ENCODE results near the gene GSTM3. TPM values are rescaled to one million over a fixed set of nuclear protein-coding genes. Genes with fewer than 3 reads are reported as not detected.
"Not testable (repeated sequence)": the region's sequence is repeated elsewhere in the genome, so short reads cannot be mapped to it uniquely, and the experiment has no call there.

GSTM3 gene
- total RNA-seq, 1 experiment from 2014 or later = 2.2 TPM

DNA sequence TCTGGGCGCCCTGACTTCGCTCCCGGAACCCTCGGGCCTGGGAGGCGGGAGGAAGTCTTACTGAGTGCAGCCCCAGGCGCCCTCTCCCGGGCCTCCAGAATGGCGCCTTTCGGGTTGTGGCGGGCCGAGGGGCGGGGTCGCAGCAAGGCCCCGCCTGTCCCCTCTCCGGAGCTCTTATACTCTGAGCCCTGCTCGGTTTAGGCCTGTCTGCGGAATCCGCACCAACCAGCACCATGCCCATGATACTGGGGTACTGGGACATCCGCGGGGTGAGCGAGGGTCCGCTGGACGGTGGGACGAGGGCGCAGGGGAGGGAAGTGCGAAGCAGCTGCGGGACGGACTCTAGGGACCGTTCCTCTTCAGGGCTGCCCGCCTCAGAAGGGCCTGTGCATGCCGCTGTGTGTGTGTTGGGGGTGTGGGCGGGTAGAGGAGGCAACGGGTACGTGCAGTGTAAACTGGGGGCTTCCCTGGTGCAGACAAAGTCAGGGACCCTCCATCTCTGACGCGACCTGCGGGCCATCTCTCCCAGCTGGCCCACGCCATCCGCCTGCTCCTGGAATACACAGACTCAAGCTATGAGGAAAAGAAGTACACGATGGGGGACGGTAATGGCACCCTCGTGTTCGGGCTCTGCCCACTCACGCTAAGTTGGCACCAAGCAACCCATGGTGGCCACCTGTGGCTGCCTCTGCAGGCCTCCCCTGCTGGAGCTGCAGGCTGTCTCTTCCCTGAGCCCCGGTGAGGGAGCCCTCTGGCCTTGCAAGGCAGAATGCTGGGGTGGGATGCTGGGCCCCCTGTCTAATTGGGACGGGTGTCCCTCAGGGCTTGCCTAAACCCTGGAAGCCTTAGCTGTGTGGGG, 53.0 kb downstream of the GSTM3 start, which contains the start of gene GSTM1 (continued):
- TF ChIP-seq, protein P1, sequence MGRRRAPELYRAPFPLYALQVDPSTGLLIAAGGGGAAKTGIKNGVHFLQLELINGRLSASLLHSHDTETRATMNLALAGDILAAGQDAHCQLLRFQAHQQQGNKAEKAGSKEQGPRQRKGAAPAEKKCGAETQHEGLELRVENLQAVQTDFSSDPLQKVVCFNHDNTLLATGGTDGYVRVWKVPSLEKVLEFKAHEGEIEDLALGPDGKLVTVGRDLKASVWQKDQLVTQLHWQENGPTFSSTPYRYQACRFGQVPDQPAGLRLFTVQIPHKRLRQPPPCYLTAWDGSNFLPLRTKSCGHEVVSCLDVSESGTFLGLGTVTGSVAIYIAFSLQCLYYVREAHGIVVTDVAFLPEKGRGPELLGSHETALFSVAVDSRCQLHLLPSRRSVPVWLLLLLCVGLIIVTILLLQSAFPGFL (CRISPR knock-in tag; IDR thresholded peaks at IDR 0.05; ENCODE audit: borderline replicate concordance) = no peak
- TF ChIP-seq, protein P2, sequence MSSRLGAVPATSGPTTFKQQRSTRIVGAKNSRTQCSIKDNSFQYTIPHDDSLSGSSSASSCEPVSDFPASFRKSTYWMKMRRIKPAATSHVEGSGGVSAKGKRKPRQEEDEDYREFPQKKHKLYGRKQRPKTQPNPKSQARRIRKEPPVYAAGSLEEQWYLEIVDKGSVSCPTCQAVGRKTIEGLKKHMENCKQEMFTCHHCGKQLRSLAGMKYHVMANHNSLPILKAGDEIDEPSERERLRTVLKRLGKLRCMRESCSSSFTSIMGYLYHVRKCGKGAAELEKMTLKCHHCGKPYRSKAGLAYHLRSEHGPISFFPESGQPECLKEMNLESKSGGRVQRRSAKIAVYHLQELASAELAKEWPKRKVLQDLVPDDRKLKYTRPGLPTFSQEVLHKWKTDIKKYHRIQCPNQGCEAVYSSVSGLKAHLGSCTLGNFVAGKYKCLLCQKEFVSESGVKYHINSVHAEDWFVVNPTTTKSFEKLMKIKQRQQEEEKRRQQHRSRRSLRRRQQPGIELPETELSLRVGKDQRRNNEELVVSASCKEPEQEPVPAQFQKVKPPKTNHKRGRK (CRISPR knock-in tag; IDR thresholded peaks at IDR 0.05; ENCODE audit: borderline replicate concordance) = no peak
- TF ChIP-seq FOXJ3 (CRISPR knock-in tag; IDR thresholded peaks at IDR 0.05; ENCODE audit: borderline replicate concordance) (no peak), GABPB1 (CRISPR knock-in tag; IDR thresholded peaks at IDR 0.05) (no peak)
- TF ChIP-seq, protein P3, sequence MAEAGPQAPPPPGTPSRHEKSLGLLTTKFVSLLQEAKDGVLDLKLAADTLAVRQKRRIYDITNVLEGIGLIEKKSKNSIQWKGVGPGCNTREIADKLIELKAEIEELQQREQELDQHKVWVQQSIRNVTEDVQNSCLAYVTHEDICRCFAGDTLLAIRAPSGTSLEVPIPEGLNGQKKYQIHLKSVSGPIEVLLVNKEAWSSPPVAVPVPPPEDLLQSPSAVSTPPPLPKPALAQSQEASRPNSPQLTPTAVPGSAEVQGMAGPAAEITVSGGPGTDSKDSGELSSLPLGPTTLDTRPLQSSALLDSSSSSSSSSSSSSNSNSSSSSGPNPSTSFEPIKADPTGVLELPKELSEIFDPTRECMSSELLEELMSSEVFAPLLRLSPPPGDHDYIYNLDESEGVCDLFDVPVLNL (CRISPR knock-in tag; IDR thresholded peaks at IDR 0.05; ENCODE audit: borderline replicate concordance, low read depth) = no peak
- TF ChIP-seq, protein P4, sequence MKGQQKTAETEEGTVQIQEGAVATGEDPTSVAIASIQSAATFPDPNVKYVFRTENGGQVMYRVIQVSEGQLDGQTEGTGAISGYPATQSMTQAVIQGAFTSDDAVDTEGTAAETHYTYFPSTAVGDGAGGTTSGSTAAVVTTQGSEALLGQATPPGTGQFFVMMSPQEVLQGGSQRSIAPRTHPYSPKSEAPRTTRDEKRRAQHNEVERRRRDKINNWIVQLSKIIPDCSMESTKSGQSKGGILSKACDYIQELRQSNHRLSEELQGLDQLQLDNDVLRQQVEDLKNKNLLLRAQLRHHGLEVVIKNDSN (CRISPR knock-in tag; IDR thresholded peaks at IDR 0.05) = no peak
- TF ChIP-seq, protein P5, sequence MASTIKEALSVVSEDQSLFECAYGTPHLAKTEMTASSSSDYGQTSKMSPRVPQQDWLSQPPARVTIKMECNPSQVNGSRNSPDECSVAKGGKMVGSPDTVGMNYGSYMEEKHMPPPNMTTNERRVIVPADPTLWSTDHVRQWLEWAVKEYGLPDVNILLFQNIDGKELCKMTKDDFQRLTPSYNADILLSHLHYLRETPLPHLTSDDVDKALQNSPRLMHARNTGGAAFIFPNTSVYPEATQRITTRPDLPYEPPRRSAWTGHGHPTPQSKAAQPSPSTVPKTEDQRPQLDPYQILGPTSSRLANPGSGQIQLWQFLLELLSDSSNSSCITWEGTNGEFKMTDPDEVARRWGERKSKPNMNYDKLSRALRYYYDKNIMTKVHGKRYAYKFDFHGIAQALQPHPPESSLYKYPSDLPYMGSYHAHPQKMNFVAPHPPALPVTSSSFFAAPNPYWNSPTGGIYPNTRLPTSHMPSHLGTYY (CRISPR knock-in tag; IDR thresholded peaks at IDR 0.05) = no peak
- TF ChIP-seq, protein P6, sequence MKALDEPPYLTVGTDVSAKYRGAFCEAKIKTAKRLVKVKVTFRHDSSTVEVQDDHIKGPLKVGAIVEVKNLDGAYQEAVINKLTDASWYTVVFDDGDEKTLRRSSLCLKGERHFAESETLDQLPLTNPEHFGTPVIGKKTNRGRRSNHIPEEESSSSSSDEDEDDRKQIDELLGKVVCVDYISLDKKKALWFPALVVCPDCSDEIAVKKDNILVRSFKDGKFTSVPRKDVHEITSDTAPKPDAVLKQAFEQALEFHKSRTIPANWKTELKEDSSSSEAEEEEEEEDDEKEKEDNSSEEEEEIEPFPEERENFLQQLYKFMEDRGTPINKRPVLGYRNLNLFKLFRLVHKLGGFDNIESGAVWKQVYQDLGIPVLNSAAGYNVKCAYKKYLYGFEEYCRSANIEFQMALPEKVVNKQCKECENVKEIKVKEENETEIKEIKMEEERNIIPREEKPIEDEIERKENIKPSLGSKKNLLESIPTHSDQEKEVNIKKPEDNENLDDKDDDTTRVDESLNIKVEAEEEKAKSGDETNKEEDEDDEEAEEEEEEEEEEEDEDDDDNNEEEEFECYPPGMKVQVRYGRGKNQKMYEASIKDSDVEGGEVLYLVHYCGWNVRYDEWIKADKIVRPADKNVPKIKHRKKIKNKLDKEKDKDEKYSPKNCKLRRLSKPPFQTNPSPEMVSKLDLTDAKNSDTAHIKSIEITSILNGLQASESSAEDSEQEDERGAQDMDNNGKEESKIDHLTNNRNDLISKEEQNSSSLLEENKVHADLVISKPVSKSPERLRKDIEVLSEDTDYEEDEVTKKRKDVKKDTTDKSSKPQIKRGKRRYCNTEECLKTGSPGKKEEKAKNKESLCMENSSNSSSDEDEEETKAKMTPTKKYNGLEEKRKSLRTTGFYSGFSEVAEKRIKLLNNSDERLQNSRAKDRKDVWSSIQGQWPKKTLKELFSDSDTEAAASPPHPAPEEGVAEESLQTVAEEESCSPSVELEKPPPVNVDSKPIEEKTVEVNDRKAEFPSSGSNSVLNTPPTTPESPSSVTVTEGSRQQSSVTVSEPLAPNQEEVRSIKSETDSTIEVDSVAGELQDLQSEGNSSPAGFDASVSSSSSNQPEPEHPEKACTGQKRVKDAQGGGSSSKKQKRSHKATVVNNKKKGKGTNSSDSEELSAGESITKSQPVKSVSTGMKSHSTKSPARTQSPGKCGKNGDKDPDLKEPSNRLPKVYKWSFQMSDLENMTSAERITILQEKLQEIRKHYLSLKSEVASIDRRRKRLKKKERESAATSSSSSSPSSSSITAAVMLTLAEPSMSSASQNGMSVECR (CRISPR knock-in tag; IDR thresholded peaks at IDR 0.05; ENCODE audit: borderline replicate concordance) = no peak

DNA sequence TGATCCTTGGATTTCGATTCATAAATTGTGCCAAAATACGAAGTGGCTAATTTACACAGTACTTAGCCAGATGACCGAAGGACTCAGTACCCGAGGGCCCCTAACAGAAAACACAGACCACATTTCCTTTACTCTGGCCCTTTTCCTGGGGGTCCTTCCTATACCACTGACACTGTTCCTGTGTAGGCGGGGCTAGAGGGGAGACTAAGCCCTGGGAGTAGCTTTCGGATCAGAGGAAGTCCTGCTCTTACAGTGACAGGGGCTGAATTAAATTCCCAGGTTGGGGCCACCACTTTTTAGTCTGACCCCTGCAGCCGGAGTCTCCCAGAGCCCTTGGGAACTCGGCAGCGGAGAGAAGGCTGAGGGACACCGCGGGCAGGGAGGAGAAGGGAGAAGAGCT, 53.7 kb downstream of the GSTM3 start:
- H3K9me3 Mint-ChIP-seq; DNase-seq (ENCODE audit: low spot score); POLR2A ChIA-PET; H3K4me3 Mint-ChIP-seq; CTCF ChIA-PET; ATAC-seq; H3K27me3 Mint-ChIP-seq (ENCODE audit: low read depth); H3K4me1 Mint-ChIP-seq; H3K36me3 Mint-ChIP-seq; H3K27ac Mint-ChIP-seq: not testable (repeated sequence)

DNA sequence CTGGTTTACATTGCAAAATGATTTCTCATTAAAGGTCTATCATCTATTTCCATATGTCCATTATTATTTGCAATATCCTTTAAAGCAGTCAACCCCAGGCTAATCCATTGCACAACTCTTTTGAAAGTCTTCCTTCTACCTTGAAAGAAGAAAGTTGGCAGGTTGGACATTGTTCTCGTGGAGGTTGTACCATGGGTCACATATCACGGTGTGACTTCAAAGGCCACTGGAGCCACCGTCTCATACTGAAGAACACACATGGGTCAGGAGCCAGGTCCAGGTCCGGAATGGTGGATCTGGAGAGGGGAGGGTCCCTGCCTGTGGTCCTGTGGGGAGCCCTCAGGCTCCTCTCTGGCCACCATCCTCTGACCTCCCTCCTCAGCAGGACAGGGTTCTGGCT, 54.9 kb downstream of the GSTM3 start:
- POLR2A ChIA-PET; DNase-seq (ENCODE audit: low spot score); ATAC-seq; CTCF ChIA-PET; H3K9me3 Mint-ChIP-seq; H3K27ac Mint-ChIP-seq; H3K36me3 Mint-ChIP-seq; H3K27me3 Mint-ChIP-seq (ENCODE audit: low read depth); H3K4me3 Mint-ChIP-seq; H3K4me1 Mint-ChIP-seq: not testable (repeated sequence)

DNA sequence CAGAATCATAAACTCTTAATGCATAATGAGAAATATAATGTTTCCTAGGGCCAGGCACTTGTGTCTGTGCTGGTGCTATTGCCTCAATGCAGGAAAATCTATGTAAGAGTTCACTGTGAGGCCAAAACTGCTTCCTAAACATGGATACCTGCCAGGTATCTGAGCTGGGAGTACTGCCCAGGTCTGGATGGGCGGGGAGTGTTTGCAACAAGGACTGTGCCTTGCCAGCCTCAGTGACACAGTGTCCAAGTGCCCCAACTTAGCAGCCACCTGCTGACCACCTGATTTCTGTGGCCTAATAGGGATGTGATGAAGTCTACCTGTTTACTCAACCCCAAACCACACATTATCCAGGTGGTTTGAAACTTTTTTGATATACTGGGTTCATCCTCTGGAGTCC, 55.4 kb downstream of the GSTM3 start:
- H3K9me3 Mint-ChIP-seq; ATAC-seq; DNase-seq (ENCODE audit: low spot score); H3K27ac Mint-ChIP-seq; H3K27me3 Mint-ChIP-seq (ENCODE audit: low read depth); H3K4me1 Mint-ChIP-seq; H3K36me3 Mint-ChIP-seq; POLR2A ChIA-PET; H3K4me3 Mint-ChIP-seq; CTCF ChIA-PET: not testable (repeated sequence)

DNA sequence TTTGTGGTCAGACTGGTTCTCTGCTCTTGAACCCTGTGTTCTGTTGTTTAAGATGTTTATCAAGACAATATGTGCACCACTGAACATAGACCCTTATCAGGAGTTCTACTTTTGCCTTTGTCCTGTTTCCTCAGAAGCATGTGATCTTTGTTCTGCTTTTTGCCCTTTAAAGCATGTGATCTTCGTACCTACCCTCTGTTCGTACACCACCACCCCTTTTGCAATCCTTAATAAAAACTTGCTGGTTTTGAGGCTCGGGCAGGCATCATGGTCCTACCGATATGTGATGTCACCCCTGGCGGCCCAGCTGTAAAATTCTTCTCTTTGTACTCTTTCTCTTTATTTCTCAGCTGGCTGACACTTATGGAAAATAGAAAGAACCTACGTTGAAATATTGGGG, 56.1 kb downstream of the GSTM3 start:
- H3K9me3 Mint-ChIP-seq; H3K27me3 Mint-ChIP-seq (ENCODE audit: low read depth); H3K36me3 Mint-ChIP-seq; CTCF ChIA-PET; H3K4me3 Mint-ChIP-seq; POLR2A ChIA-PET; DNase-seq (ENCODE audit: low spot score); H3K4me1 Mint-ChIP-seq; H3K27ac Mint-ChIP-seq; ATAC-seq: not testable (repeated sequence)
